Chondrocyte (in vitro differentiated cells): Measurements from ENCODE around the gene TRPM3. TPM values are rescaled to one million over a fixed set of nuclear protein-coding genes. Genes with fewer than 3 reads are reported as not detected.

Source experiments
- DNase-seq: peaks from one replicate; pipeline ENCODE4 v3.0.0; 2021; ENCODE audit warnings: mixed read lengths, low spot score
- H3K27ac Mint-ChIP-seq: one replicate; pipeline ENCODE4 v1.8.0; 2021; ENCODE audit warnings: mild to moderate bottlenecking, moderate library complexity, mixed read lengths; ENCODE audit not compliant: unreplicated experiment
- H3K27me3 Mint-ChIP-seq: 2 replicates; pipeline ENCODE4 v1.8.0; 2021; ENCODE audit warnings: low read depth, mixed read lengths
- H3K36me3 Mint-ChIP-seq: 2 replicates; pipeline ENCODE4 v1.8.0; 2021; ENCODE audit warnings: low read depth, mixed read lengths
- H3K4me1 Mint-ChIP-seq: 2 replicates; pipeline ENCODE4 v1.8.0; 2021; ENCODE audit warnings: low read depth, mild to moderate bottlenecking, mixed read lengths
- H3K4me3 Mint-ChIP-seq: one replicate; pipeline ENCODE4 v1.8.0; 2021; ENCODE audit warnings: mild to moderate bottlenecking, moderate library complexity, mixed read lengths; ENCODE audit not compliant: unreplicated experiment
- H3K9me3 Mint-ChIP-seq: 2 replicates; pipeline ENCODE4 v1.8.0; 2021; ENCODE audit warnings: low read depth, mixed read lengths
- CTCF ChIP-seq: fragments of 200-600 bp; sonication (generic); IDR thresholded peaks from 2 replicates; pipeline ENCODE4 v1.5.0; 2021; ENCODE audit warnings: antibody characterized with exemption, mild to moderate bottlenecking, moderate library complexity
- total RNA-seq: library from RNA; stranded (reverse); gene quantifications from 3 replicates; pipeline ENCODE4 v1.2.1, GENCODE V29; 2021

Gene TRPM3
- total RNA-seq, 1 donor from 2014 or later, result not detected

- TF ChIP-seq CTCF, result no peak
- peaks cover 3% of the 10 kb centered on the region for H3K36me3 Mint-ChIP-seq
- H3K27me3 Mint-ChIP-seq, result no peaks in the 10 kb centered on the region
- DNase-seq, result no peak
- H3K4me1 Mint-ChIP-seq, result peaks cover 22% of the 10 kb centered on the region
- no peak overlapping the region for H3K4me3 Mint-ChIP-seq
- peaks cover 9% of the 10 kb centered on the region for H3K9me3 Mint-ChIP-seq
- no peak overlapping the region for H3K27ac Mint-ChIP-seq
Measured at GRCh38 chr9:70529377-70529776, 592.0 kb downstream of the TRPM3 start.

GRCh38 chr9:70526902-70527301, 594.5 kb downstream of the TRPM3 start:
- no peak overlapping the region for H3K27ac Mint-ChIP-seq

DNA sequence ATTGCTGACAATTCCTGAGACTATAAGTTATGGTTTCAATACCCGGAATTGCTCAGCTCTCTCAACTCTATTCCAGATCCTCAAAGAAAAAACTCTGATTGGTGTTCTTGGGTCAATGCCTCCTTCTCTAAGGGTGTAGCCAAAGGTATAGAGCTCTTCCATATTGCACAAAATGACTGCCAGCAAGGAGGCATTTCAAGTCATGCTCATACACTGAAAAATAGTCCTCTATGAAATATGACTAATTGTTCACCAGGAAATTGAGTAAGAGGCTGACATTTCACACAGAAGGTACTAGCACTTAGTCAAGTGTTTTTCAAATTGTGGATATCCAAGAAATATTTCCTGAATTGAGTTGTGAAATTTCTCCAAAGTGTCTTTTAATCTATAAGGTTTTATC, 595.9 kb downstream of the TRPM3 start:
- Mint-ChIP-seq H3K4me1 (peaks cover 7% of the 10 kb centered on the region), H3K4me3 (no peak overlapping the region), H3K9me3 (peaks cover 9% of the 10 kb centered on the region), H3K27ac (no peak overlapping the region), H3K36me3 (peaks cover 3% of the 10 kb centered on the region), H3K27me3 (no peaks in the 10 kb centered on the region)
- DNase-seq, result no peak
- no peak for TF ChIP-seq CTCF

More at GRCh38 chr9:70526902-70527301, 594.5 kb downstream of the TRPM3 start:
- H3K4me3 Mint-ChIP-seq, result no peak overlapping the region
- no peak for TF ChIP-seq CTCF
- peaks cover 9% of the 10 kb centered on the region for H3K9me3 Mint-ChIP-seq
- DNase-seq, result no peak
- no peaks in the 10 kb centered on the region for H3K27me3 Mint-ChIP-seq
- H3K36me3 Mint-ChIP-seq, result peaks cover 3% of the 10 kb centered on the region
- peaks cover 14% of the 10 kb centered on the region for H3K4me1 Mint-ChIP-seq

- no peak for TF ChIP-seq CTCF
- DNase-seq, result no peak
- H3K36me3 Mint-ChIP-seq, result peaks cover 3% of the 10 kb centered on the region
- no peak overlapping the region for H3K27ac Mint-ChIP-seq
- no peaks in the 10 kb centered on the region for H3K27me3 Mint-ChIP-seq
- no peak overlapping the region for H3K4me3 Mint-ChIP-seq
- H3K4me1 Mint-ChIP-seq, result peaks cover 4% of the 10 kb centered on the region
- peaks cover 6% of the 10 kb centered on the region for H3K9me3 Mint-ChIP-seq
Measured at GRCh38 chr9:70519912-70520724, 601.3 kb downstream of the TRPM3 start.

GRCh38 chr9:70517926-70518610, 603.4 kb downstream of the TRPM3 start:
- no peaks in the 10 kb centered on the region for H3K27me3 Mint-ChIP-seq
- peaks cover under 1% of the 10 kb centered on the region for H3K4me1 Mint-ChIP-seq
- no peak overlapping the region for H3K4me3 Mint-ChIP-seq
- no peak for TF ChIP-seq CTCF
- no peaks in the 10 kb centered on the region for H3K9me3 Mint-ChIP-seq
- DNase-seq, result no peak
- no peak overlapping the region for H3K27ac Mint-ChIP-seq
- no peaks in the 10 kb centered on the region for H3K36me3 Mint-ChIP-seq
